ENCODE data around the gene PLSCR3. TPM values are rescaled to one million over a fixed set of nuclear protein-coding genes. Genes with fewer than 3 reads are reported as not detected.

Gene PLSCR3
- total RNA-seq, 1 experiment from 2014 or later: 31.5 TPM

GRCh38 chr17:7441266-7441665, 46.9 kb upstream of the PLSCR3 start:
- H2BK15ac ChIP-seq (ENCODE audit: low read depth, low read length): no peak overlapping the region
- peaks cover 34% of the 10 kb centered on the region for H3K23me2 ChIP-seq (ENCODE audit: insufficient read length, low read depth, low read length, poor library complexity, severe bottlenecking)
- no CpG with 5 or more reads among the region's 7 CpGs for WGBS (ENCODE audit: extremely low coverage, insufficient read length, low lambda C conversion rate)
- H2BK20ac ChIP-seq (ENCODE audit: low read depth, low read length, poor library complexity, severe bottlenecking): no peak overlapping the region
- Mint-ChIP-seq H3K27ac (peak overlapping the region in 1 of 3 experiments; percentile 67; a peak in 2 of 7 replicates), H3K4me3 (peak overlapping the region; percentile 93 to 98), H3K36me3 (ENCODE audit: insufficient read depth in 1 of 3, low read depth in 3 of 3) (peaks cover 0 to 13% (median 2%) of the 10 kb centered on the region in 3 experiments; a peak in 3 of 7 replicates), H3K9me3 (no peaks in the 10 kb centered on the region; a peak in 1 of 5 replicates), H3K4me1 (peaks cover 41 to 51% of the 10 kb centered on the region in 2 experiments), H3K27me3 (ENCODE audit: low read depth) (peaks cover 32% of the 10 kb centered on the region)
- DNase-seq: no peak
- H4K8ac ChIP-seq (replicated peaks; ENCODE audit: insufficient read length, low read depth, low read length): no peak overlapping the region
- no peak overlapping the region for H3T11ph ChIP-seq (ENCODE audit: low read length)
- H3K27ac ChIP-seq (ENCODE audit: insufficient read length, low read depth, low read length): no peak overlapping the region
- H4K5ac ChIP-seq (ENCODE audit: insufficient read length, low read depth, low read length): no peak overlapping the region
- no peak overlapping the region for H2BK12ac ChIP-seq (ENCODE audit: insufficient read length, low read depth, low read length)
- H2BK120ac ChIP-seq (ENCODE audit: low read depth, low read length, poor library complexity, severe bottlenecking): no peak overlapping the region
- H4K20me1 ChIP-seq (ENCODE audit: control insufficient read depth, insufficient read depth, insufficient read length): no peaks in the 10 kb centered on the region
- H3K14ac ChIP-seq (ENCODE audit: insufficient read depth, low read length): no peak overlapping the region
- no peak overlapping the region for H3K56ac ChIP-seq (ENCODE audit: insufficient read length, low read depth, low read length)
- no peaks in the 10 kb centered on the region for H3K9me3 ChIP-seq (ENCODE audit: control insufficient read depth, low read depth, low read length)
- no peak overlapping the region for H3K18ac ChIP-seq (ENCODE audit: insufficient read length, low read depth, low read length)
- H3K4ac ChIP-seq (ENCODE audit: low read depth, low read length): no peak overlapping the region
- no peak overlapping the region for H4K91ac ChIP-seq (ENCODE audit: insufficient read length, low read depth, low read length)
- no peak overlapping the region for H2AFZ ChIP-seq (ENCODE audit: low read length)
- peak overlapping the region; percentile 60 for H3K4me2 ChIP-seq (ENCODE audit: insufficient read depth, insufficient read length, low read length)
- H3K27me3 ChIP-seq (ENCODE audit: insufficient read depth, low read length): peaks cover 7% of the 10 kb centered on the region
- H3K9ac ChIP-seq (ENCODE audit: extremely low read depth, insufficient read length, low read length): no peak overlapping the region
- TF ChIP-seq CTCF (conservative IDR thresholded peaks at IDR 0.05): no peak
- H2AK5ac ChIP-seq (ENCODE audit: insufficient read length, low read length): no peak overlapping the region
- H3K79me1 ChIP-seq (ENCODE audit: insufficient read depth, low read depth, low read length, poor library complexity, severe bottlenecking): no peaks in the 10 kb centered on the region
- H3K23ac ChIP-seq (ENCODE audit: insufficient read length, low read depth, low read length): no peak overlapping the region
- no peaks in the 10 kb centered on the region for H3K79me2 ChIP-seq (ENCODE audit: insufficient read depth, low read length)
- H2BK5ac ChIP-seq (ENCODE audit: insufficient read length, low read length): no peak overlapping the region
- no peaks in the 10 kb centered on the region; the same call in 1 of the 2 replicates for H3K4me1 ChIP-seq (ENCODE audit: insufficient read depth, low read length)

All from H9 (cell line).